ENCODE data around the gene PGK2. TPM values are rescaled to one million over a fixed set of nuclear protein-coding genes. Genes with fewer than 3 reads are reported as not detected.

Gene PGK2
- total RNA-seq = not detected

DNA sequence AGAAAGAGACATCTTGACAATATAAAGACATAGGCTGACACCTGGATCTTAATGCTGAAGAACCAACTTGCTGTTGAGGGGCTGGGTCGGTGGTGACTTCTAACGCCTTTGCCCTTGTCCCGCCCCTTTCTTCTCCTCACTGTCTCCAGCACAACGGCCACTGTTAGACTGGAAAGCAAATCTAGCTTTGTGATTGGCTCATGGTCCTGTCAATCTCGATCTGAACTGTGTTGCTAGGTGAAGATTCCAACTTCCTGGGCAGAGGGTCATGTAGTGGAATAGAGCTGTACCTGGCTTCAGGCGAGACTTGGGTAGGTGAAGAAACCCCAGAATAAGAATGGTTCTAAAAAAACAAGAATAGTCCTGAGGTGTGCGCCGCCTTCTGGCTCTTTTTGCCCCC lies at the start of gene PGK2:
PGK2 (minus strand) TSS at position 110 of the 400 bp plus-strand sequence; CDS start at position 12, 98 bp downstream.

GRCh38 chr6:49744259-49744658 lies 42.8 kb downstream of the PGK2 start, which contains the start of gene CRISP3:
CRISP3 (minus strand) TSS chr6:49744388; CDS start chr6:49744367, 21 bp downstream.

Other genes starting within 250 kb of the PGK2 start
- 1.6 TPM for gene C6orf141, start 236.6 kb downstream of the PGK2 start, total RNA-seq
- gene RHAG, start 150.4 kb downstream of the PGK2 start, total RNA-seq = 0.92 TPM
- 1.6 TPM for gene CRISP2, start 73.7 kb downstream of the PGK2 start, total RNA-seq
- not detected for gene CRISP3, start 42.9 kb downstream of the PGK2 start, total RNA-seq
- not detected for gene CRISP1, start 79.2 kb upstream of the PGK2 start, total RNA-seq
- not detected for gene DEFB114, start 176.9 kb upstream of the PGK2 start, total RNA-seq
- gene DEFB113, start 182.3 kb upstream of the PGK2 start, total RNA-seq = not detected
- not detected for gene DEFB110, start 234.7 kb upstream of the PGK2 start, total RNA-seq

Data from diencephalon (tissue), 1 donor.